Measurements from ENCODE around the gene ZMIZ2. TPM values are rescaled to one million over a fixed set of nuclear protein-coding genes. Genes with fewer than 3 reads are reported as not detected.

ZMIZ2 gene
- total RNA-seq, 1 donor from 2014 or later = 53.0 TPM

- Histone ChIP-seq H3K36me3 (ENCODE audit: control insufficient read depth, insufficient read depth, low read length) (no peaks in the 10 kb centered on the region), H3K27me3 (ENCODE audit: control insufficient read depth, insufficient read depth, low read length) (no peaks in the 10 kb centered on the region), H3K4me3 (ENCODE audit: low read depth, low read length) (no peak overlapping the region)
- no peak for DNase-seq (ENCODE audit: low read depth)
- no peak for TF ChIP-seq CTCF (IDR thresholded peaks at IDR 0.05; ENCODE audit: insufficient read depth, low read length, poor library complexity, severe bottlenecking)
Observed at GRCh38 chr7:44752822-44753221, 4.2 kb downstream of the ZMIZ2 start.

- Histone ChIP-seq H3K36me3 (ENCODE audit: control insufficient read depth, insufficient read depth, low read length) (no peaks in the 10 kb centered on the region), H3K27me3 (ENCODE audit: control insufficient read depth, insufficient read depth, low read length) (no peaks in the 10 kb centered on the region), H3K4me3 (ENCODE audit: low read depth, low read length) (no peak overlapping the region)
- no peak for DNase-seq (ENCODE audit: low read depth)
- TF ChIP-seq CTCF (IDR thresholded peaks at IDR 0.05; ENCODE audit: insufficient read depth, low read length, poor library complexity, severe bottlenecking) = no peak
Observed at GRCh38 chr7:44754802-44755697, 6.4 kb downstream of the ZMIZ2 start.

- no peak for DNase-seq (ENCODE audit: low read depth)
- TF ChIP-seq CTCF (IDR thresholded peaks at IDR 0.05; ENCODE audit: insufficient read depth, low read length, poor library complexity, severe bottlenecking) = no peak
- no peaks in the 10 kb centered on the region for H3K36me3 ChIP-seq (ENCODE audit: control insufficient read depth, insufficient read depth, low read length)
Observed at GRCh38 chr7:44755698-44756627, 7.3 kb downstream of the ZMIZ2 start.

GRCh38 chr7:44756904-44757303, 8.3 kb downstream of the ZMIZ2 start:
- H3K36me3 ChIP-seq (ENCODE audit: control insufficient read depth, insufficient read depth, low read length) = peaks cover 1% of the 10 kb centered on the region
- no peak for DNase-seq (ENCODE audit: low read depth)
- no peaks in the 10 kb centered on the region for H3K27me3 ChIP-seq (ENCODE audit: control insufficient read depth, insufficient read depth, low read length)
- no peak for TF ChIP-seq CTCF (IDR thresholded peaks at IDR 0.05; ENCODE audit: insufficient read depth, low read length, poor library complexity, severe bottlenecking)
- H3K4me3 ChIP-seq (ENCODE audit: low read depth, low read length) = no peak overlapping the region

More at GRCh38 chr7:44755698-44756627, 7.3 kb downstream of the ZMIZ2 start:
- no peak overlapping the region for H3K4me3 ChIP-seq (ENCODE audit: low read depth, low read length)
- H3K27me3 ChIP-seq (ENCODE audit: control insufficient read depth, insufficient read depth, low read length) = no peaks in the 10 kb centered on the region

- no peak for TF ChIP-seq CTCF (IDR thresholded peaks at IDR 0.05; ENCODE audit: insufficient read depth, low read length, poor library complexity, severe bottlenecking)
- Histone ChIP-seq H3K27me3 (ENCODE audit: control insufficient read depth, insufficient read depth, low read length) (no peaks in the 10 kb centered on the region), H3K36me3 (ENCODE audit: control insufficient read depth, insufficient read depth, low read length) (peaks cover 1% of the 10 kb centered on the region), H3K4me3 (ENCODE audit: low read depth, low read length) (no peak overlapping the region)
- DNase-seq (ENCODE audit: low read depth) = no peak
Observed at GRCh38 chr7:44757311-44757710, 8.7 kb downstream of the ZMIZ2 start.
